A549 (cell line): ENCODE results near the gene SPACA7.

Source experiments
- CHD4 ChIP-seq: fragments of 200-600 bp; sonication (generic); IDR thresholded peaks from 2 replicates; pipeline ENCODE4 v1.6.1; 2016; ENCODE audit warnings: antibody characterized with exemption, mild to moderate bottlenecking, borderline replicate concordance
- KDM1A ChIP-seq: fragments of 200-600 bp; sonication (generic); IDR thresholded peaks from 2 replicates; pipeline ENCODE4 v1.6.1; 2016; ENCODE audit warnings: low read depth, mild to moderate bottlenecking
- POLR2A ChIP-seq: IDR thresholded peaks from 2 replicates; pipeline ENCODE4 v1.6.1; 2012; ENCODE audit warnings: mild to moderate bottlenecking, low read length
- RFX5 ChIP-seq: fragments of 450-650 bp; IDR thresholded peaks from 2 replicates; pipeline ENCODE4 v1.7.1; 2014; ENCODE audit warnings: antibody characterized with exemption, mild to moderate bottlenecking, moderate library complexity
- SMC3 ChIP-seq: fragments of >200 bp; sonication (Bioruptor Twin); formaldehyde crosslinking; IDR thresholded peaks from 3 replicates; pipeline ENCODE4 v1.6.1; 2018; ENCODE audit warnings: inconsistent platforms
- TF ChIP-seq, protein P1 (sequence below): fragments of >200 bp; sonication (Bioruptor Twin); formaldehyde crosslinking; IDR thresholded peaks from 3 replicates; pipeline ENCODE4 v1.5.1; 2016
- TF ChIP-seq, protein P2 (sequence below): IDR thresholded peaks from 2 replicates; pipeline ENCODE4 v1.6.1; 2012

DNA sequence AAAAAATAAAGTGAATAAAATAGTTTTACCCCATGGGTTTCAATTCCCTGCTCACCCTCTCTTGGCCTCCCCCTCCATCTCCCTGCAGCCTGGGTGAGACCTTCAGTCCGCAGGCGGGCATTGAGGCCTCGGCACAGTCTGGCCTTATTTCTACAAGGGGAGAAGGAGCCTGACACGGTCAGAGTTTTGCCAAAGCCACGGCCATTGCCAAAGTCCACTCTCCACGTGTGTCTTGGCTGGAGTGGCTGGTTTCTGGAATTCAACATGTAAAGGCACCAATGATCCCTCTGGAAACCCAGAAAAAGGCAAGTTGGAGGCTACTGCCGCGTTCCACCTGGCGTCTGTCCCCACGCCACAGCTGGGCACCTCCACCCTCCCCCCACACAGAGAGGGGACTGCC, 43.4 kb upstream of the SPACA7 start:
- TF ChIP-seq POLR2A (no peak), CHD4 (no peak), KDM1A (no peak), RFX5 (no peak), SMC3 (no peak)
- TF ChIP-seq, protein P1, sequence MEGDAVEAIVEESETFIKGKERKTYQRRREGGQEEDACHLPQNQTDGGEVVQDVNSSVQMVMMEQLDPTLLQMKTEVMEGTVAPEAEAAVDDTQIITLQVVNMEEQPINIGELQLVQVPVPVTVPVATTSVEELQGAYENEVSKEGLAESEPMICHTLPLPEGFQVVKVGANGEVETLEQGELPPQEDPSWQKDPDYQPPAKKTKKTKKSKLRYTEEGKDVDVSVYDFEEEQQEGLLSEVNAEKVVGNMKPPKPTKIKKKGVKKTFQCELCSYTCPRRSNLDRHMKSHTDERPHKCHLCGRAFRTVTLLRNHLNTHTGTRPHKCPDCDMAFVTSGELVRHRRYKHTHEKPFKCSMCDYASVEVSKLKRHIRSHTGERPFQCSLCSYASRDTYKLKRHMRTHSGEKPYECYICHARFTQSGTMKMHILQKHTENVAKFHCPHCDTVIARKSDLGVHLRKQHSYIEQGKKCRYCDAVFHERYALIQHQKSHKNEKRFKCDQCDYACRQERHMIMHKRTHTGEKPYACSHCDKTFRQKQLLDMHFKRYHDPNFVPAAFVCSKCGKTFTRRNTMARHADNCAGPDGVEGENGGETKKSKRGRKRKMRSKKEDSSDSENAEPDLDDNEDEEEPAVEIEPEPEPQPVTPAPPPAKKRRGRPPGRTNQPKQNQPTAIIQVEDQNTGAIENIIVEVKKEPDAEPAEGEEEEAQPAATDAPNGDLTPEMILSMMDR, result no peak
- TF ChIP-seq, protein P2, sequence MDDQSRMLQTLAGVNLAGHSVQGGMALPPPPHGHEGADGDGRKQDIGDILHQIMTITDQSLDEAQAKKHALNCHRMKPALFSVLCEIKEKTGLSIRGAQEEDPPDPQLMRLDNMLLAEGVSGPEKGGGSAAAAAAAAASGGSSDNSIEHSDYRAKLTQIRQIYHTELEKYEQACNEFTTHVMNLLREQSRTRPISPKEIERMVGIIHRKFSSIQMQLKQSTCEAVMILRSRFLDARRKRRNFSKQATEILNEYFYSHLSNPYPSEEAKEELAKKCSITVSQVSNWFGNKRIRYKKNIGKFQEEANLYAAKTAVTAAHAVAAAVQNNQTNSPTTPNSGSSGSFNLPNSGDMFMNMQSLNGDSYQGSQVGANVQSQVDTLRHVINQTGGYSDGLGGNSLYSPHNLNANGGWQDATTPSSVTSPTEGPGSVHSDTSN, result no peak
